GM12878 (cell line): ENCODE measurements around the gene STX8. TPM values are rescaled to one million over a fixed set of nuclear protein-coding genes. Genes with fewer than 3 reads are reported as not detected.

Experiments
- ATAC-seq: fragments of 200-7000 bp; cut with Tn5 transposase; 3 replicates; pipeline ENCODE4 v1.9.1; 2020; ENCODE audit warnings: mild to moderate bottlenecking, moderate library complexity
- BruUV-seq: library from RNA; stranded (reverse); fragments of 400-500 nt; replicated peaks from 2 replicates; lab custom pipeline; 2021; lab: Mats Ljungman, UMichigan
- CTCF ChIA-PET: fragments of 300-600 bp; sonication (Branson Sonifier 250); formaldehyde crosslinking; extraction: SDS; loops from one replicate; lab custom pipeline; 2021; ENCODE audit warnings: inconsistent platforms; lab: Yijun Ruan, JAX
- POLR2A ChIA-PET: fragments of 350-600 bp; formaldehyde crosslinking; extraction: SDS; loops from one replicate; lab custom pipeline; 2021; ENCODE audit warnings: inconsistent platforms; lab: Charles Lee
- RAD21 ChIA-PET: fragments of 300-600 bp; sonication (Branson Sonifier 250); formaldehyde crosslinking; loops from one replicate; lab custom pipeline; 2023; ENCODE audit warnings: antibody characterized with exemption; ENCODE audit not compliant: unreplicated experiment; lab: Charles Lee
- SMC1A ChIA-PET: fragments of 300-600 bp; sonication (Branson Sonifier 250); formaldehyde crosslinking; loops from one replicate; lab custom pipeline; 2023; ENCODE audit not compliant: unreplicated experiment, uncharacterized antibody; lab: Charles Lee
- DNase-seq: peaks from one replicate; pipeline ENCODE4 v3.0.0-alpha.2; 2011; ENCODE audit warnings: low read depth, low spot score
- FAIRE-seq: peaks from 3 replicates; lab custom pipeline; 2011; peaks lifted over from hg19 to GRCh38; lab: Jason Lieb, UNC
- H2AFZ ChIP-seq: 2 replicates; pipeline ENCODE4 v1.6.0; 2011; ENCODE audit warnings: low read depth, low read length, control low read depth; ENCODE audit not compliant: control insufficient read depth
- H3K27ac ChIP-seq: 2 replicates; pipeline ENCODE4 v1.5.1; 2011; ENCODE audit warnings: control low read depth; ENCODE audit not compliant: control insufficient read depth, insufficient read depth
- H3K27me3 ChIP-seq, 2 experiments: replicated peaks in 1 of 2; 2 replicates each; pipeline versions ENCODE4 v1.6.0 to v1.6.1; 2011; ENCODE audit warnings: low read length in 1 of 2; ENCODE audit not compliant: control insufficient read depth in 2 of 2, insufficient read depth in 2 of 2
- H3K36me3 ChIP-seq, 2 experiments: 2 replicates each; pipeline ENCODE4 v1.5.1; 2011; ENCODE audit warnings: low read length in 1 of 2; ENCODE audit not compliant: control insufficient read depth in 2 of 2, insufficient read depth in 2 of 2
- H3K4me1 ChIP-seq: 2 replicates; pipeline ENCODE4 v1.6.1; 2011; ENCODE audit warnings: mild to moderate bottlenecking, low read length, moderate library complexity, mixed read lengths; ENCODE audit not compliant: control insufficient read depth, insufficient read depth
- H3K4me2 ChIP-seq: 2 replicates; pipeline ENCODE4 v1.6.0; 2011; ENCODE audit warnings: control low read depth; ENCODE audit not compliant: control insufficient read depth, insufficient read depth
- H3K4me3 ChIP-seq: fragments of 200-600 bp; sonication (generic); 2 replicates; pipeline ENCODE4 v1.5.1; 2016
- H3K79me2 ChIP-seq: 2 replicates; pipeline ENCODE4 v1.6.0; 2011; ENCODE audit warnings: low read length; ENCODE audit not compliant: control insufficient read depth, insufficient read depth
- H3K9ac ChIP-seq: 2 replicates; pipeline ENCODE4 v1.8.0; 2011; ENCODE audit warnings: low read length, control low read depth, mixed read lengths; ENCODE audit not compliant: control insufficient read depth, insufficient read depth
- H3K9me3 ChIP-seq: replicated peaks from 3 replicates; pipeline ENCODE4 v1.5.1; 2011; ENCODE audit warnings: mild to moderate bottlenecking, low read length; ENCODE audit not compliant: control insufficient read depth, insufficient read depth
- H4K20me1 ChIP-seq: 2 replicates; pipeline ENCODE4 v1.6.0; 2011; ENCODE audit not compliant: control insufficient read depth, insufficient read depth
- ASH2L ChIP-seq: fragments of 300-600, 200-600 bp; sonication (generic); IDR thresholded peaks from 2 replicates; pipeline ENCODE4 v1.6.1; 2017; ENCODE audit warnings: low read depth, mild to moderate bottlenecking, borderline replicate concordance
- CHD4 ChIP-seq: fragments of 200-600 bp; sonication (generic); IDR thresholded peaks from 2 replicates; pipeline ENCODE4 v1.6.1; 2016; ENCODE audit warnings: mild to moderate bottlenecking
- CREM ChIP-seq: IDR thresholded peaks from 2 replicates; pipeline ENCODE4 v1.6.1; 2014; ENCODE audit warnings: antibody characterized with exemption, low read depth
- CTCF ChIP-seq, 3 experiments: IDR thresholded peaks in 2 of 3; conservative IDR thresholded peaks in 1 of 3; 2 replicates each; pipeline ENCODE4 v1.5.1; 2011; ENCODE audit warnings: low read depth in 3 of 3, low read length in 3 of 3, mild to moderate bottlenecking in 3 of 3, control low read depth in 2 of 3, moderate library complexity in 2 of 3, inconsistent platforms in 1 of 3, mixed read lengths in 1 of 3; ENCODE audit not compliant: control insufficient read depth in 2 of 3, insufficient read depth in 1 of 3; ENCODE audit errors: extremely low read depth in 1 of 3
- DPF2 ChIP-seq: fragments of 450-650 bp; IDR thresholded peaks from 2 replicates; pipeline ENCODE4 v1.6.1; 2017; ENCODE audit warnings: mild to moderate bottlenecking
- E2F8 ChIP-seq: fragments of 450-650 bp; IDR thresholded peaks from 2 replicates; pipeline ENCODE4 v1.6.1; 2018; ENCODE audit warnings: mild to moderate bottlenecking, low read depth, moderate library complexity; ENCODE audit not compliant: partially characterized antibody
- EED ChIP-seq: sonication (generic); IDR thresholded peaks from 2 replicates; pipeline ENCODE4 v1.6.1; 2016; ENCODE audit warnings: antibody characterized with exemption, low read depth
- JUND ChIP-seq: IDR thresholded peaks from 2 replicates; pipeline ENCODE4 v1.6.1; 2012; ENCODE audit warnings: low read depth, mild to moderate bottlenecking, low read length, improper control_type of control experiment, moderate library complexity
- MTA3 ChIP-seq: IDR thresholded peaks from 2 replicates; pipeline ENCODE4 v1.6.1; 2012; ENCODE audit warnings: low read length, inconsistent platforms, borderline replicate concordance
- NBN ChIP-seq: fragments of 450-650 bp; IDR thresholded peaks from 2 replicates; pipeline ENCODE4 v1.6.1; 2016
- SREBF1 ChIP-seq: IDR thresholded peaks from 2 replicates; pipeline ENCODE4 v1.6.1; 2012; ENCODE audit warnings: mild to moderate bottlenecking, low read length
- USF1 ChIP-seq: IDR thresholded peaks from 2 replicates; pipeline ENCODE4 v1.6.1; 2011; ENCODE audit warnings: borderline replicate concordance, low read depth, mild to moderate bottlenecking, moderate library complexity, mixed read lengths, low read length; ENCODE audit not compliant: insufficient read depth; ENCODE audit errors: extremely low read length
- YY1 ChIP-seq: IDR thresholded peaks from 2 replicates; pipeline ENCODE4 v1.6.1; 2011; ENCODE audit warnings: low read depth, mild to moderate bottlenecking, low read length
- ZBTB40 ChIP-seq: fragments of 450-650 bp; IDR thresholded peaks from 2 replicates; pipeline ENCODE4 v1.6.1; 2016; ENCODE audit warnings: mild to moderate bottlenecking, moderate library complexity, borderline replicate concordance
- WGBS: methylation state at CpG from one replicate; pipeline ENCODE4 v1.1.6; 2016; ENCODE audit warnings: low lambda C conversion rate; ENCODE audit not compliant: insufficient replicate concordance, insufficient coverage; ENCODE audit errors: missing lambda C conversion rate; 5-methylcytosine and 5-hydroxymethylcytosine counted together
- in situ Hi-C: fragments of 300-500 bp; cut with MboI; formaldehyde crosslinking; loops from 9 replicates; pipeline ENCODE4 v1.14.3; 2018; ENCODE audit warnings: mixed read lengths
- intact Hi-C: fragments of 100-400 bp; cut with micrococcal nuclease; formaldehyde crosslinking; loops from one replicate; pipeline ENCODE4 v1.14.2; 2022; ENCODE audit not compliant: unreplicated experiment
- polyA plus RNA-seq, 11 experiments: library from polyadenylated mRNA; depleted of rRNA in 4 of 11; unstranded in 6 of 11; stranded (reverse) in 5 of 11; fragments of >200 nt; fragmentation: Nextera tagmentation in 4 of 11; fragmentation: Illumina TruSeq in 1 of 11; extraction: Ambion mirVana in 4 of 11; extraction: Trizol in 1 of 11; gene quantifications; 1 replicate in 1 of 11; 2 replicates in 10 of 11; pipeline versions ENCODE4 v1.2.1 to v1.2.3, GENCODE V29; 2011 to 2016; ENCODE audit warnings: inconsistent platforms in 2 of 11, missing spikeins in 2 of 11, low read depth in 1 of 11
- total RNA-seq, 4 experiments: library from RNA; depleted of rRNA in 3 of 4; stranded (reverse); fragments of >200 nt in 3 of 4; fragmentation: Illumina TruSeq in 1 of 4; extraction: Trizol in 1 of 4; gene quantifications; 2 replicates each; pipeline versions ENCODE4 v1.2.1 to v1.2.3, GENCODE V29; 2013 to 2021

STX8 gene
- total and polyA plus RNA-seq, 10 of the 15 experiments (the other 5 are each of a cell fraction or from before 2014, with no cell fraction given) = 47.9 to 151 (median 72.9) TPM

- no peaks in the 10 kb centered on the region for H3K36me3 ChIP-seq
- H3K9me3 ChIP-seq = no peaks in the 10 kb centered on the region
- WGBS = 52% methylated on average over 7 of the region's 7 CpGs
- H3K4me3 ChIP-seq = no peak overlapping the region
- 0 out of 2 replicates have a peak, but pooled peaks cover 2% of the 10 kb centered on the region for H4K20me1 ChIP-seq
- TF ChIP-seq E2F8 (no peak), YY1 (no peak), CTCF (IDR thresholded peaks at IDR 0.05 in 2 of 3, conservative IDR thresholded peaks at IDR 0.05 in 1 of 3; ENCODE audit: control insufficient read depth in 2 of 3, extremely low read depth in 1 of 3, insufficient read depth in 1 of 3, low read depth in 3 of 3, low read length in 3 of 3) (no peak), CREM (no peak), CHD4 (no peak), EED (no peak), ZBTB40 (no peak), USF1 (no peak), DPF2 (no peak), SREBF1 (no peak), NBN (no peak), MTA3 (no peak), ASH2L (no peak), JUND (no peak)
- ChIA-PET POLR2A (no interaction called here), CTCF (no interaction called here), RAD21 (no interaction called here), SMC1A (interaction anchor here (1.1 kb wide), 1 partner anchor 19 kb away, joined by 3 read pairs; no protein-coding TSS in a partner anchor)
- peaks cover 8% of the 10 kb centered on the region; the same call in 1 of the 2 replicates for H3K4me1 ChIP-seq
- H3K4me2 ChIP-seq = no peak overlapping the region
- no peak overlapping the region for H2AFZ ChIP-seq
- no peaks in the 10 kb centered on the region for H3K79me2 ChIP-seq
- no peak for ATAC-seq
- H3K9ac ChIP-seq = no peak overlapping the region
- intact Hi-C loops = no loop called here
- peaks cover 0 to 6% of the 10 kb centered on the region in 2 experiments; a peak in 1 of 4 replicates for H3K27me3 ChIP-seq
- in situ Hi-C loops = no loop called here
- DNase-seq = no peak
- no peak for FAIRE-seq
- no peak overlapping the region for H3K27ac ChIP-seq
- no TSS peak for BruUV-seq
These were observed 339.2 kb downstream of the STX8 start for GRCh38 chr17:9236286-9237052.
